ENCODE results near the gene INSM2. TPM values are rescaled to one million over a fixed set of nuclear protein-coding genes. Genes with fewer than 3 reads are reported as not detected.

The INSM2 gene
- total RNA-seq, 1 experiment from 2014 or later, result not detected

GRCh38 chr14:35556548-35556947 is 22.6 kb downstream of the INSM2 start:
- no peak for DNase-seq
- intact Hi-C loops (cut with micrococcal nuclease; ENCODE audit: unreplicated experiment), result no loop called here
- Mint-ChIP-seq H3K4me1 (ENCODE audit: low read depth, unreplicated experiment) (no peaks in the 10 kb centered on the region), H3K27me3 (ENCODE audit: unreplicated experiment) (no peaks in the 10 kb centered on the region), H3K36me3 (ENCODE audit: insufficient read depth, unreplicated experiment) (no peaks in the 10 kb centered on the region), H3K9me3 (ENCODE audit: low read depth, unreplicated experiment) (no peaks in the 10 kb centered on the region), H3K27ac (ENCODE audit: unreplicated experiment) (no peak overlapping the region), H3K4me3 (ENCODE audit: low read depth, unreplicated experiment) (no peak overlapping the region)
- no TSS peak for BruUV-seq (replicated peaks)
- CTCF ChIA-PET, result no interaction called here
- TF ChIP-seq CTCF (IDR thresholded peaks at IDR 0.05; ENCODE audit: unreplicated experiment), result no peak

GRCh38 chr14:35557221-35557747 is 23.3 kb downstream of the INSM2 start:
- no peak for DNase-seq
- no peaks in the 10 kb centered on the region for H3K36me3 Mint-ChIP-seq (ENCODE audit: insufficient read depth, unreplicated experiment)
- intact Hi-C loops (cut with micrococcal nuclease; ENCODE audit: unreplicated experiment), result no loop called here
- CTCF ChIA-PET, result no interaction called here
- H3K4me1 Mint-ChIP-seq (ENCODE audit: low read depth, unreplicated experiment), result no peaks in the 10 kb centered on the region
- no peak for TF ChIP-seq CTCF (IDR thresholded peaks at IDR 0.05; ENCODE audit: unreplicated experiment)
- no peaks in the 10 kb centered on the region for H3K9me3 Mint-ChIP-seq (ENCODE audit: low read depth, unreplicated experiment)
- H3K27me3 Mint-ChIP-seq (ENCODE audit: unreplicated experiment), result no peaks in the 10 kb centered on the region
- no peak overlapping the region for H3K4me3 Mint-ChIP-seq (ENCODE audit: low read depth, unreplicated experiment)
- no peak overlapping the region for H3K27ac Mint-ChIP-seq (ENCODE audit: unreplicated experiment)
- BruUV-seq (replicated peaks), result no TSS peak

GRCh38 chr14:35558680-35559079 is 24.7 kb downstream of the INSM2 start:
- H3K36me3 Mint-ChIP-seq (ENCODE audit: insufficient read depth, unreplicated experiment), result no peaks in the 10 kb centered on the region
- BruUV-seq (replicated peaks), result no TSS peak
- H3K4me3 Mint-ChIP-seq (ENCODE audit: low read depth, unreplicated experiment), result no peak overlapping the region
- H3K27me3 Mint-ChIP-seq (ENCODE audit: unreplicated experiment), result no peaks in the 10 kb centered on the region
- DNase-seq, result no peak
- no peak for TF ChIP-seq CTCF (IDR thresholded peaks at IDR 0.05; ENCODE audit: unreplicated experiment)
- no peak overlapping the region for H3K27ac Mint-ChIP-seq (ENCODE audit: unreplicated experiment)
- no peaks in the 10 kb centered on the region for H3K9me3 Mint-ChIP-seq (ENCODE audit: low read depth, unreplicated experiment)
- CTCF ChIA-PET, result no interaction called here
- H3K4me1 Mint-ChIP-seq (ENCODE audit: low read depth, unreplicated experiment), result no peaks in the 10 kb centered on the region
- intact Hi-C loops (cut with micrococcal nuclease; ENCODE audit: unreplicated experiment), result no loop called here

- CTCF ChIA-PET, result no interaction called here
Measured at GRCh38 chr14:35565871-35566464, 32.0 kb downstream of the INSM2 start.

More at GRCh38 chr14:35565871-35566464, 32.0 kb downstream of the INSM2 start:
- no peaks in the 10 kb centered on the region for H3K9me3 Mint-ChIP-seq (ENCODE audit: low read depth, unreplicated experiment)
- no peaks in the 10 kb centered on the region for H3K36me3 Mint-ChIP-seq (ENCODE audit: insufficient read depth, unreplicated experiment)
- no peak for DNase-seq
- H3K27me3 Mint-ChIP-seq (ENCODE audit: unreplicated experiment), result no peaks in the 10 kb centered on the region
- TF ChIP-seq CTCF (IDR thresholded peaks at IDR 0.05; ENCODE audit: unreplicated experiment), result no peak
- intact Hi-C loops (cut with micrococcal nuclease; ENCODE audit: unreplicated experiment), result no loop called here
- no peak overlapping the region for H3K27ac Mint-ChIP-seq (ENCODE audit: unreplicated experiment)
- BruUV-seq (replicated peaks), result no TSS peak
- H3K4me1 Mint-ChIP-seq (ENCODE audit: low read depth, unreplicated experiment), result no peaks in the 10 kb centered on the region
- no peak overlapping the region for H3K4me3 Mint-ChIP-seq (ENCODE audit: low read depth, unreplicated experiment)
